OCI-LY7 (cell line): ENCODE data around the gene GLO1. TPM values are rescaled to one million over a fixed set of nuclear protein-coding genes. Genes with fewer than 3 reads are reported as not detected.

Source experiments
- BruUV-seq: library from RNA; stranded (reverse); fragments of 400-500 nt; replicated peaks from 2 replicates; lab custom pipeline; 2021; lab: Mats Ljungman, UMichigan
- CTCF ChIA-PET: fragments of 300-600 bp; sonication (Branson Sonifier 250); formaldehyde crosslinking; loops from one replicate; lab custom pipeline; 2022; ENCODE audit warnings: antibody characterized with exemption; ENCODE audit not compliant: unreplicated experiment; lab: Charles Lee
- POLR2A ChIA-PET: fragments of 300-600 bp; sonication (Branson Sonifier 250); formaldehyde crosslinking; loops from one replicate; lab custom pipeline; 2022; ENCODE audit warnings: antibody characterized with exemption; lab: Charles Lee
- DNase-seq: peaks from one replicate; pipeline ENCODE4 v3.0.0-alpha.2; 2015; ENCODE audit warnings: low spot score
- H2AFZ ChIP-seq: fragments of 200-600 bp; sonication (generic), shearing (Covaris generic); 2 replicates; pipeline ENCODE4 v1.6.1; 2014; ENCODE audit warnings: mild to moderate bottlenecking, antibody characterized with exemption, low read length, moderate library complexity
- H3K27ac ChIP-seq: fragments of 200-600 bp; sonication (generic); 2 replicates; pipeline ENCODE4 v1.5.1; 2014; ENCODE audit warnings: mixed run types, low read depth, mild to moderate bottlenecking, moderate library complexity, low read length, inconsistent platforms; ENCODE audit not compliant: poor library complexity, severe bottlenecking
- H3K36me3 ChIP-seq: fragments of 200-600 bp; sonication (generic); 2 replicates; pipeline ENCODE4 v1.6.1; 2014; ENCODE audit warnings: mild to moderate bottlenecking, antibody characterized with exemption, low read length, moderate library complexity, mixed read lengths; ENCODE audit not compliant: insufficient read depth
- H3K4me1 ChIP-seq: fragments of 200-600 bp; sonication (generic); 2 replicates; pipeline ENCODE4 v1.5.1; 2014; ENCODE audit warnings: mild to moderate bottlenecking, low read length; ENCODE audit not compliant: insufficient read depth, poor library complexity, severe bottlenecking
- H3K4me2 ChIP-seq: fragments of 200-600 bp; sonication (generic); 2 replicates; pipeline ENCODE4 v1.6.1; 2014; ENCODE audit warnings: mild to moderate bottlenecking, low read length
- H3K4me3 ChIP-seq: fragments of 200-600 bp; sonication (generic); 2 replicates; pipeline ENCODE4 v1.5.1; 2014; ENCODE audit warnings: mild to moderate bottlenecking, low read depth, low read length; ENCODE audit not compliant: poor library complexity, severe bottlenecking
- H3K79me2 ChIP-seq: fragments of 200-600 bp; sonication (generic); 2 replicates; pipeline ENCODE4 v1.6.1; 2016; ENCODE audit warnings: low read depth, mild to moderate bottlenecking, low read length, moderate library complexity, mixed read lengths; ENCODE audit not compliant: insufficient read depth
- H3K9me2 ChIP-seq: fragments of 200-600 bp; sonication (generic); 2 replicates; pipeline ENCODE4 v1.6.1; 2016; ENCODE audit warnings: mild to moderate bottlenecking, low read length, mixed read lengths; ENCODE audit not compliant: insufficient read depth
- H3K9me3 ChIP-seq: fragments of 200-600 bp; sonication (generic); 2 replicates; pipeline ENCODE4 v1.6.1; 2014; ENCODE audit warnings: mild to moderate bottlenecking, mixed run types, low read length, mixed read lengths
- H4K20me1 ChIP-seq: fragments of 200-600 bp; sonication (generic); 2 replicates; pipeline ENCODE4 v1.6.1; 2014; ENCODE audit warnings: mild to moderate bottlenecking, antibody characterized with exemption, low read length, moderate library complexity, mixed read lengths; ENCODE audit not compliant: insufficient read depth
- CTCF ChIP-seq: fragments of 200-600 bp; sonication (generic); conservative IDR thresholded peaks from 2 replicates; pipeline ENCODE4 v1.5.1; 2014; ENCODE audit warnings: mild to moderate bottlenecking, antibody characterized with exemption, low read length, moderate library complexity, mixed read lengths
- EZH2phosphoT487 ChIP-seq: fragments of 200-600 bp; sonication (generic); IDR thresholded peaks from 2 replicates; pipeline ENCODE4 v1.6.1; 2018; ENCODE audit warnings: low read depth, borderline replicate concordance, mild to moderate bottlenecking, mixed run types, antibody characterized with exemption, low read length, moderate library complexity, mixed read lengths
- intact Hi-C: fragments of 100-400 bp; cut with micrococcal nuclease; formaldehyde crosslinking; loops from one replicate; pipeline ENCODE4 v1.10.0; 2022; ENCODE audit not compliant: unreplicated experiment
- total RNA-seq, 2 experiments: library from RNA; depleted of rRNA in 1 of 2; stranded (reverse); fragments of >200 nt in 1 of 2; shearing (Covaris generic) in 1 of 2; gene quantifications; 2 replicates each; pipeline ENCODE4 v1.2.3, GENCODE V29; 2014 to 2022

Gene GLO1
- total RNA-seq, 2 experiments from 2014 or later: 92.2 to 93.2 TPM

DNA sequence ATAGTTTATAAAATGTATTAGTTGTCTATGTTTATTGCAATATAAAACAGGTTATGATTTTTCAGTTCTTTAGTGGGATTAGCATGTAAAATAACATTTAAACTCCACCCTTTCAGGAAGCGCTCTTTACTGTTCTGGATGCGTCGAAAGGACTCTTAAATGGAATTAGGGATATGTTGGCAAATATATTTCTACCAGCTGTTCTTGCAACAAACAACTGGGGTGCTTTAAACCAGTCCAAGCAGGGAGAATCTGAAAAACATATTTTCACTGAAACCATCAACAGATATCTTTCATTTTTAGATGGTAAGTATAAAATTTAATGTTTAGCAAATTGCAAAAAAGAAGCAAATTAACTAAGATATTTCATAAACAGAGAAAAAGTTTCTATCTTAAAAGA lies 34.0 kb upstream of the GLO1 start:
- H3K4me2 ChIP-seq: no peak overlapping the region
- no peak for DNase-seq
- H3K27ac ChIP-seq: no peak overlapping the region
- H3K79me2 ChIP-seq: no peaks in the 10 kb centered on the region
- intact Hi-C loops: no loop called here
- H3K4me3 ChIP-seq: no peak overlapping the region
- BruUV-seq: no TSS peak
- ChIA-PET CTCF (no interaction called here), POLR2A (no interaction called here)
- no peaks in the 10 kb centered on the region for H3K36me3 ChIP-seq
- no peaks in the 10 kb centered on the region for H4K20me1 ChIP-seq
- no peaks in the 10 kb centered on the region for H3K9me2 ChIP-seq
- H3K4me1 ChIP-seq: no peaks in the 10 kb centered on the region
- TF ChIP-seq EZH2phosphoT487 (no peak), CTCF (no peak)
- H2AFZ ChIP-seq: no peak overlapping the region
- H3K9me3 ChIP-seq: no peaks in the 10 kb centered on the region; the same call in 1 of the 2 replicates

- no peak overlapping the region for H3K4me2 ChIP-seq
- DNase-seq: no peak
- no peak overlapping the region for H2AFZ ChIP-seq
- H3K27ac ChIP-seq: no peak overlapping the region
- TF ChIP-seq CTCF (no peak), EZH2phosphoT487 (no peak)
- H3K79me2 ChIP-seq: no peaks in the 10 kb centered on the region
- ChIA-PET CTCF (no interaction called here), POLR2A (no interaction called here)
- H3K4me1 ChIP-seq: no peaks in the 10 kb centered on the region
- H3K4me3 ChIP-seq: no peak overlapping the region
- H3K9me3 ChIP-seq: no peaks in the 10 kb centered on the region; the same call in 1 of the 2 replicates
- H3K9me2 ChIP-seq: no peaks in the 10 kb centered on the region
- no peaks in the 10 kb centered on the region for H4K20me1 ChIP-seq
- intact Hi-C loops: no loop called here
- BruUV-seq: no TSS peak
- H3K36me3 ChIP-seq: no peaks in the 10 kb centered on the region
Measured at GRCh38 chr6:38730140-38730862, 27.4 kb upstream of the GLO1 start.

GRCh38 chr6:38728203-38728602 lies 25.3 kb upstream of the GLO1 start:
- no peak overlapping the region for H2AFZ ChIP-seq
- no peaks in the 10 kb centered on the region for H3K36me3 ChIP-seq
- no peak overlapping the region for H3K27ac ChIP-seq
- no peaks in the 10 kb centered on the region for H3K79me2 ChIP-seq
- no peak for DNase-seq
- ChIA-PET POLR2A (no interaction called here), CTCF (no interaction called here)
- no peak overlapping the region for H3K4me2 ChIP-seq
- TF ChIP-seq EZH2phosphoT487 (no peak), CTCF (no peak)
- H3K9me3 ChIP-seq: no peaks in the 10 kb centered on the region
- BruUV-seq: no TSS peak
- H3K4me1 ChIP-seq: no peaks in the 10 kb centered on the region
- H3K4me3 ChIP-seq: no peak overlapping the region
- intact Hi-C loops: no loop called here
- no peaks in the 10 kb centered on the region for H3K9me2 ChIP-seq
- no peaks in the 10 kb centered on the region for H4K20me1 ChIP-seq
